Measurements from ENCODE around the gene PGM1. TPM values are rescaled to one million over a fixed set of nuclear protein-coding genes. Genes with fewer than 3 reads are reported as not detected.

The PGM1 gene
- total and polyA plus RNA-seq, 2 of the 4 experiments (the other 2 are of a cell fraction) = 42.6 to 94.5 TPM

DNA sequence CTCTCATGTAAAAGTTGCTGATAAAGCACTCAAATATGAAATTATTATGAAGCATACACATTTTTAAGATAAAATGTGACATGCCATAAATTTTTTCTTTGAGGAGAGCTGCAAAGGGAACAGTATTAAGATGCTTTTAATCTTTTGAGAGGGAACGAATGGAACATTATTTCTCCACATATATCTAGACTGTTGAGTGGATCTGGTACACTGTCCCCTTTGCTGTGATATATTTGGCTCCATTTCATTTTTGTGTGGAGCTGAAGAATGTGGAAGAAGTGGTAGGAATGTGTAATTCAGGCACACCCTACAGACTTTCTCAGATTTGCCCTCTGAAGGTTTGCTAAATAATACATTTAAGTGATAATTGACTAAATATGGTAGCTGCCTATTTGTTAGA lies 31.7 kb downstream of the PGM1 start:
- Histone ChIP-seq H2AFZ (replicated peaks; ENCODE audit: low read length, poor library complexity) (no peak overlapping the region), H2AK9ac (replicated peaks; ENCODE audit: low read depth, low read length, poor library complexity) (no peak overlapping the region), H3K14ac (replicated peaks; ENCODE audit: low read depth, low read length) (no peak overlapping the region), H3K27ac (ENCODE audit: insufficient read depth, low read length) (no peak overlapping the region), H3K36me3 (ENCODE audit: control insufficient read depth, insufficient read depth, low read length) (peaks cover 3% of the 10 kb centered on the region), H3K9ac (ENCODE audit: low read depth, low read length) (no peak overlapping the region), H3K23ac (ENCODE audit: low read depth, low read length) (no peak overlapping the region), H3K4ac (ENCODE audit: low read depth, low read length) (no peak overlapping the region), H4K8ac (ENCODE audit: low read depth in 2 of 2, low read length in 2 of 2) (no peak overlapping the region), H2BK20ac (ENCODE audit: low read depth, low read length) (no peak overlapping the region), H2BK120ac (ENCODE audit: low read depth, low read length) (no peak overlapping the region), H3K27me3 (ENCODE audit: control insufficient read depth, insufficient read depth, low read length) (no peaks in the 10 kb centered on the region), H3K56ac (ENCODE audit: extremely low read depth, insufficient read depth, low read length) (no peak overlapping the region), H3K9me1 (ENCODE audit: insufficient read depth, low read length) (peaks cover 5% of the 10 kb centered on the region; the same call in 1 of the 2 replicates), H3K9me3 (ENCODE audit: control insufficient read depth, insufficient read depth, low read length) (no peaks in the 10 kb centered on the region), H3K4me3 (ENCODE audit: insufficient read depth, low read depth, low read length) (no peak overlapping the region), H2AK5ac (ENCODE audit: low read depth, low read length) (no peak overlapping the region), H3K18ac (ENCODE audit: low read depth, low read length) (no peak overlapping the region), H3K4me1 (ENCODE audit: control insufficient read depth, insufficient read depth, low read length) (peaks cover 2% of the 10 kb centered on the region), H3K4me2 (ENCODE audit: low read depth, low read length) (no peak overlapping the region), H2BK15ac (ENCODE audit: low read depth, low read length) (no peak overlapping the region), H4K91ac (ENCODE audit: insufficient read depth, low read depth, low read length) (no peak overlapping the region), H4K20me1 (ENCODE audit: insufficient read depth, low read length) (0 out of 2 replicates have a peak, but pooled peaks cover 4% of the 10 kb centered on the region), H3K79me1 (ENCODE audit: low read depth in 1 of 2, low read length in 2 of 2) (peaks cover 6 to 15% of the 10 kb centered on the region in 2 experiments; a peak in 3 of 4 replicates), H2BK5ac (ENCODE audit: low read depth, low read length, poor library complexity, severe bottlenecking) (no peak overlapping the region), H4K5ac (ENCODE audit: low read depth, low read length) (no peak overlapping the region)
- in situ Hi-C loops (cut with MboI; ENCODE audit: low sequenced_read_pairs) (no loop called here), intact Hi-C loops (cut with micrococcal nuclease) (no loop called here), dilution Hi-C loops (cut with HindIII; ENCODE audit: low sequenced_read_pairs, unreplicated experiment) (no loop called here)
- POLR2A ChIA-PET (ENCODE audit: unreplicated experiment) = no interaction called here
- DNase-seq (no peak), ATAC-seq (ENCODE audit: low read depth) (peak; percentile 72)
- no CpG with 5 or more reads among the region's 1 CpG for WGBS, 2 experiments (ENCODE audit: extremely low coverage in 2 of 2, insufficient read length in 1 of 2)
- no peak for TF ChIP-seq SMC3 (IDR thresholded peaks at IDR 0.05; ENCODE audit: low read depth, low read length)
- TF ChIP-seq, protein P1, sequence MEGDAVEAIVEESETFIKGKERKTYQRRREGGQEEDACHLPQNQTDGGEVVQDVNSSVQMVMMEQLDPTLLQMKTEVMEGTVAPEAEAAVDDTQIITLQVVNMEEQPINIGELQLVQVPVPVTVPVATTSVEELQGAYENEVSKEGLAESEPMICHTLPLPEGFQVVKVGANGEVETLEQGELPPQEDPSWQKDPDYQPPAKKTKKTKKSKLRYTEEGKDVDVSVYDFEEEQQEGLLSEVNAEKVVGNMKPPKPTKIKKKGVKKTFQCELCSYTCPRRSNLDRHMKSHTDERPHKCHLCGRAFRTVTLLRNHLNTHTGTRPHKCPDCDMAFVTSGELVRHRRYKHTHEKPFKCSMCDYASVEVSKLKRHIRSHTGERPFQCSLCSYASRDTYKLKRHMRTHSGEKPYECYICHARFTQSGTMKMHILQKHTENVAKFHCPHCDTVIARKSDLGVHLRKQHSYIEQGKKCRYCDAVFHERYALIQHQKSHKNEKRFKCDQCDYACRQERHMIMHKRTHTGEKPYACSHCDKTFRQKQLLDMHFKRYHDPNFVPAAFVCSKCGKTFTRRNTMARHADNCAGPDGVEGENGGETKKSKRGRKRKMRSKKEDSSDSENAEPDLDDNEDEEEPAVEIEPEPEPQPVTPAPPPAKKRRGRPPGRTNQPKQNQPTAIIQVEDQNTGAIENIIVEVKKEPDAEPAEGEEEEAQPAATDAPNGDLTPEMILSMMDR (conservative IDR thresholded peaks at IDR 0.05; ENCODE audit: low read depth, low read length) = peak; percentile 32; the same call in 1 of the 2 replicates
- CTCF ChIA-PET = interaction anchor here (1.1 kb wide), 1 partner anchor 16 kb away, joined by 3 read pairs; no protein-coding TSS in a partner anchor
- no TSS peak for BruUV-seq (replicated peaks)

Measured in IMR-90 (cell line).